ENCODE results near the gene BEST4.
"Not testable (repeated sequence)": the region's sequence is repeated elsewhere in the genome, so short reads cannot be mapped to it uniquely, and the experiment has no call there.

Gene BEST4

DNA sequence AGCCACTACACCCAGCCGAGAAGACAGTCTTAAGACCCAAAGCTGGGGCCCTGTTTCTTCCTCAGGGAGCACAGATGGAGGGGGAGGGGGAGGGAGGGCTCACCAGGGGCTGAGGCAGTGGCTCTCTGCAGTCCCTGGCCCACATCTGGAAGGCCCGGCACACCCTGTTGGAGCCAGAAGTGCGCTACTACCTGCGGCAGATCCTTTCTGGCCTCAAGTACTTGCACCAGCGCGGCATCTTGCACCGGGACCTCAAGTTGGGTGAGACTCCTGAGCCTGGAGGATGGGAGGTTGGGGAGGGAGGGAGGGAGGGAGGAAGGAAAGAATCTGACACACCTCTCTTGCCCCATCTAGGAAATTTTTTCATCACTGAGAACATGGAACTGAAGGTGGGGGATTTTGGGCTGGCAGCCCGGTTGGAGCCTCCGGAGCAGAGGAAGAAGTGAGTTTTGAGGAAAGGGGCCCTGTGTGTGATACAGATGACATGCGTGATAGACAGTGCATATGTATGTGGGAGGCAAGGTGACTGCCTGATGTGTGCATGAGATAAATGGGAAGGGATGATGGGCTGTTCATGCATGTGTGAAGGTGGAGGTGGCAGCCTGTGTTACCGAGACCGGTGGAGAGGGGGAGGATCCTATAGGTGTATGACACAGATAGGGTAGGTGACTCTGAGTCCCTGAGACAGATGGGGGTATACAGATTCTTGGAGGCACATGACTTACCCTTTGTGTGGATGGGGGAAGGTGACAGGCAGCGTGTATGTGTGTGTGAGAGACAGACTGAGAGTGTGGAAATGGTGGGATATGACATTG lies 13.7 kb upstream of the BEST4 start:
- peak in 1 of 2 experiments; percentile 66 for DNase-seq

GRCh38 chr1:44799770-44800584 lies 12.0 kb upstream of the BEST4 start, which contains the start of gene PLK3:
Gene PLK3, plus strand, starts transcription at chr1:44800377. Its CDS starts 87 bp downstream, at chr1:44800464.
- DNase-seq: peak; percentile 95 to 96

GRCh38 chr1:44798481-44799365 lies 10.8 kb upstream of the BEST4 start:
- no peak for DNase-seq

DNA sequence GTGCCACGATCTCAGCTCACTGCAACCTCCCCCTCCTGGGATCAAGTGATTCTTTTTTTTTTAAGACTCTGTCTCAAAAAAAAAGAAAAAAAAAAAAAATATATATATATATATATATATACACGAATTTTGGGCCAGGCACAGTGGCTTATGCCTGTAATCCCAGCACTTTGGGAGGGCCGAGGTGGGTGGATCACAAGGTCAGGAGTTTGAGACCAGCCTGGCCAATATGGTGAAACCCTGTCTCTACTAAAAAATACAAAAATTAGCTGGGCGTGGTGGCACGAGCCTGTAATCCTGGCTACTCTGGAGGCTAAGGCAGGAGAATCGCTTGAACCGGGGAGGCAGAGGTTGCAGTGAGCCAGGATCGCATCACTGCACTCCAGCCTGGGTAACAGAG lies 9.9 kb upstream of the BEST4 start:
- DNase-seq: not testable (repeated sequence)

DNA sequence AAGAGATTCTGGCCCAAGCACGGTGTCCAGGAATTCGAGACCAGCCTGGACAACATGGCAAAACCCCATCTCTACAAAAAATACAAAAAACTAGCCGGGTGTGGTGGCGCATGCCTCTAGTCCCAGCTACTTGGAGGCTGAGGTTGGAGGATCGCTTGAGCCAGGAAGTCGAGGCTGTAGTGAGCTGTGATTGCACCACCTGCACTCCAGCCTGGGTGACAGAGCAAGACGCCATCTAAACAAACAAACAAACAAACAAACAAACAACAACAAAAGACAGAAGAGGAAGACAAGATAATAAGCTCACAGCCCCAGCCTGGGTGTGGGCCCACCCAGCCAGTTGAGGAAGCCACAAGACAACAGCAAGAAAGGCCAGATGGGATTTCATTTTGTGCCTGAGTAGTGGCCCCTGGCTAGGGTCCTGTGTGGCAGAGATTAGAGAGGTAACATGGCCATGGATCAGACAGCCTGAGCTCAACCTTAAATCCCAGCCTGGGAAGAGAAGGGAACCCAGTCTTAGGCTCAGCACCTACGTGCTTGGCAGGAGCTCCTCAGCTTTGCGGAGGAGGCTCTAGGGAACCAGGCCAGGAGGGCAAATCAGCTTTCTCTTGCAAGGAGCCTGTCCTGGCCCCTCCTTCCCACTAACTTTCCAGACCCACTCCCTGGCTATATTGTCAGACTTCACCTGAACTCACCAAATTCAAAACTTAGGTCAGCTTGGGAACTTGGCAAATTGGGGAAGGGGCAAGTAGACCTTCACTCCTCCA lies 4.9 kb upstream of the BEST4 start:
- no peak for DNase-seq

DNA sequence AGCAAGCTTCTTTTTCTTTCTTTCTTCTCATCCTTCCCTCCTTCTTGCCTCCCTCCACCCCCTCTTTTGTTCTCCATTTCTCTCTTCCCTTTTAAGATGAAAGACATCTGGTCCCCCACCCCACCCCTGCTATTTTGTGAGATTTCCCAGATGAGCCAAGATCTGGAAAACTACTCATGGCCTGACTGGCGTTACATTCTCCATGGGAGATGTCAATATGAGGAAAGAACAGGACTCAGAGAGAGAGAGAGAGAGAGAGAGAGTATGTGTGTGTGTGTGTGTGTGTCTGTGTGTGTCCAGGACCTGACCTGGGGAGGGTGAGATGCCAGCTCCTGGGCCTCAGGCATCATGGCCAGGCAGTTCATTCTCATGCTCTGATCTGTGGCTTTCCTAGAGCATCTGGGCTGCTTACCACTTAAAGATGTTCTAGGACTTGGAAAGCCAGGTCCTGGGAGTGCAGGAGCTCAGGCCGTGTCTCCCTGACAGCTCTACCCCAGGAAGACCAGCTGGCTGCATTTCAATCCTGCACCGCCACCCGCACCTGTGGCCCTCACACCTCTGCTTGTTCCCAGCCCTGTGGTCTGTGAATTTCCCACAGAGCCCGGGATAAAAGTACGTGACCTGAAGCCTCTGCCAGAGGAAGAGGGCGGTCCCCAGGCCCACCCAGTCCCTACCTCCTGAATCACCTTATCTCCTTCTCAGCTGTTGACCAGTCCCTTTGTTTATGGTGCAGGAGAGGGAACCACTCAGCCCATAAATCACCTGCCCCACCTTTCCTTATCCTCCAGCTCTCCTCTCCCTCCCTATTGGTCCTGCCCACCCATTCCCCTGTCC lies 3.2 kb upstream of the BEST4 start:
- DNase-seq: peak in 1 of 2 experiments; percentile 27

- DNase-seq: no peak
These were observed 464 bp downstream of the BEST4 start for GRCh38 chr1:44787506-44787905.

- no peak for DNase-seq
These were observed 1.0 kb downstream of the BEST4 start for GRCh38 chr1:44786841-44787426.

- DNase-seq: peak; percentile 19 to 61
These were observed 1.7 kb downstream of the BEST4 start for GRCh38 chr1:44786138-44786840.

- no peak for DNase-seq
These were observed 2.4 kb downstream of the BEST4 start for GRCh38 chr1:44785501-44786137.

- no peak for DNase-seq
These were observed 3.0 kb downstream of the BEST4 start for GRCh38 chr1:44785029-44785380.

GRCh38 chr1:44784094-44785028 lies 3.6 kb downstream of the BEST4 start:
- DNase-seq: peak in 1 of 2 experiments; percentile 28

GRCh38 chr1:44783697-44784093 lies 4.3 kb downstream of the BEST4 start:
- DNase-seq: no peak

DNA sequence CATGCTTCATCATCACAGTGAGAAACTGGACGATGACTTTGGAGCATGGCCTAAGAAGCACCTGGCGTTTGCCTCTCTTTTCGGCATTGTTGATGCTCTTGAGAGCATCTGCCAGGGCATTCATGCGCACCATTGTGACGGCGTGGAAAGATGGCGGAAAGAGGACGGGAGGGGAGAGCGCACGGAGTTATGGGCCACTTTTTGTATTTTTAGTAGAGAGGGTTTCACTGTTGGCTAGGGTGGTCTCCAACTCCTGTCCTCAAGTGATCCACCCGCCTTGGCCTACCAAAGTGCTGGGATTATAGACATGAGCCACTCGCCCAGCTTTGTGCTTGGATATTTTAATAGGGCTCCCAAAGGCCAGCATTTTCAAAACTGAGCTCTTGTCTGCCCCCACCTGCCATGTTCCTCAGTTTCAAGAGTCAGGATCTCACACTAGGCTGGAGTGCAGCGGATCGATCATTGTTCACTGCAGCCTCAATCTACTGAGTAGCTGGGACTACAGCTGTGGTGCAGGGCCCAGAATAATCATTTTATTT lies 7.3 kb downstream of the BEST4 start:
- DNase-seq: no peak

- no peak for DNase-seq
These were observed 9.0 kb downstream of the BEST4 start for GRCh38 chr1:44778705-44779576.

- DNase-seq: no peak
These were observed 9.9 kb downstream of the BEST4 start for GRCh38 chr1:44777969-44778635.

- DNase-seq: no peak
These were observed 10.4 kb downstream of the BEST4 start for GRCh38 chr1:44777547-44777946.
